HG03575 (cell line): ENCODE data around the gene MOG.
A peak's percentile ranks its signal among the peaks of the same experiment; 100 is the strongest.
"Not testable (repeated sequence)": the region's sequence is repeated elsewhere in the genome, so short reads cannot be mapped to it uniquely, and the experiment has no call there.

Experiments
- ATAC-seq: cut with Tn5 transposase; IDR thresholded peaks from one replicate; pipeline ENCODE4 v1.9.1; 2021; ENCODE audit not compliant: unreplicated experiment, insufficient number of reproducible peaks, low FRiP score; ENCODE audit errors: extremely low read depth

Gene MOG

GRCh38 chr6:29632789-29633533 lies 23.9 kb upstream of the MOG start, which contains the start of gene GABBR1:
GABBR1 (minus strand) TSS chr6:29633183; CDS start chr6:29632385, 798 bp downstream.
- ATAC-seq = no peak

- no peak for ATAC-seq
Measured at GRCh38 chr6:29633534-29633905, 23.4 kb upstream of the MOG start.

GRCh38 chr6:29637247-29637646 lies 19.6 kb upstream of the MOG start:
- ATAC-seq = no peak

GRCh38 chr6:29641430-29642148 lies 15.3 kb upstream of the MOG start:
- ATAC-seq = no peak

- no peak for ATAC-seq
Measured at GRCh38 chr6:29647927-29648642, 8.8 kb upstream of the MOG start.

- ATAC-seq = peak; percentile 76
Measured at GRCh38 chr6:29649701-29650673, 6.9 kb upstream of the MOG start.

- ATAC-seq = no peak
Measured at GRCh38 chr6:29651413-29652197, 5.3 kb upstream of the MOG start.

- no peak for ATAC-seq
Measured at GRCh38 chr6:29652198-29652584, 4.7 kb upstream of the MOG start.

GRCh38 chr6:29653452-29654038 lies 3.3 kb upstream of the MOG start:
- no peak for ATAC-seq

GRCh38 chr6:29655658-29656057 lies 1.2 kb upstream of the MOG start:
- no peak for ATAC-seq

GRCh38 chr6:29656157-29656556 lies 735 bp upstream of the MOG start:
- no peak for ATAC-seq

GRCh38 chr6:29661071-29661470 lies 4.2 kb downstream of the MOG start:
- ATAC-seq = no peak

- ATAC-seq = not testable (repeated sequence)
Measured at GRCh38 chr6:29661502-29662141, 4.7 kb downstream of the MOG start.

- no peak for ATAC-seq
Measured at GRCh38 chr6:29663300-29664042, 6.6 kb downstream of the MOG start.

- ATAC-seq = no peak
Measured at GRCh38 chr6:29665942-29666825, 9.3 kb downstream of the MOG start.

GRCh38 chr6:29666826-29667130 lies 9.9 kb downstream of the MOG start:
- no peak for ATAC-seq
